ENCODE data around the gene FBXO40. TPM values are rescaled to one million over a fixed set of nuclear protein-coding genes. Genes with fewer than 3 reads are reported as not detected.

The FBXO40 gene
- total RNA-seq, 1 donor from 2014 or later: not detected

DNA sequence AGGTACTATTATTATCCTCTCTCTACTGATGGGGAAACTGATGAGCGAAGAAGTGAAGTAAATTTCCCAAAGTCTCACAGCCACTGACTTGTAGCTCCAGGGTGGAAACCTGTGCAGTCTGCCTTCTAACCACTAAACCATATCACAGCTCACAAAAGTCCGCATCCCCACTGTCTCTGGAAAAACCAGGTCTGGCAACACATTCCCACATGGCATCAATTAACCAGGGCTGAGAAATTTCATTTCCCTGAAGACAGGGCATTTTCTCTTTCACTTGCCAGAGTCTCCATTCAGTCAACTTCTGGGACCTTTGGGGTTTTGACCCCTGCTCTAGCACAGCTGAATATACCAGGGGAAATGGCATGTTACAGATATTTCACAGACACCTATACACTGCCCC is 26.5 kb downstream of the FBXO40 start:
- intact Hi-C loops (cut with micrococcal nuclease): no loop called here

DNA sequence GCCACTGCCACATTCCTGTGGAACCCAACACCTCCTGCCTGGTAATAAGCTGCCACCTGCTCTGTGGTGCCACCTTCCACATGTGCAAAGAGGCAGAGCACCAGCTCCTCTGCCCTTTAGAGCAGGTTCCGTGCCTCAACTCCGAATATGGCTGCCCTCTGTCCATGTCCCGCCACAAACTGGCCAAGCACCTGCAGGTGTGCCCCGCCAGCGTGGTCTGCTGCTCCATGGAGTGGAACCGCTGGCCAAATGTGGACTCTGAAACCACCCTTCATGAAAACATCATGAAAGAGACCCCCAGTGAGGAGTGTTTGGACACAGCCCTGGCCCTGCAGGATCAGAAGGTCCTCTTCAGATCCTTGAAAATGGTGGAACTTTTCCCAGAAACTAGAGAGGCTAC is 28.3 kb downstream of the FBXO40 start:
- intact Hi-C loops (cut with micrococcal nuclease): no loop called here

DNA sequence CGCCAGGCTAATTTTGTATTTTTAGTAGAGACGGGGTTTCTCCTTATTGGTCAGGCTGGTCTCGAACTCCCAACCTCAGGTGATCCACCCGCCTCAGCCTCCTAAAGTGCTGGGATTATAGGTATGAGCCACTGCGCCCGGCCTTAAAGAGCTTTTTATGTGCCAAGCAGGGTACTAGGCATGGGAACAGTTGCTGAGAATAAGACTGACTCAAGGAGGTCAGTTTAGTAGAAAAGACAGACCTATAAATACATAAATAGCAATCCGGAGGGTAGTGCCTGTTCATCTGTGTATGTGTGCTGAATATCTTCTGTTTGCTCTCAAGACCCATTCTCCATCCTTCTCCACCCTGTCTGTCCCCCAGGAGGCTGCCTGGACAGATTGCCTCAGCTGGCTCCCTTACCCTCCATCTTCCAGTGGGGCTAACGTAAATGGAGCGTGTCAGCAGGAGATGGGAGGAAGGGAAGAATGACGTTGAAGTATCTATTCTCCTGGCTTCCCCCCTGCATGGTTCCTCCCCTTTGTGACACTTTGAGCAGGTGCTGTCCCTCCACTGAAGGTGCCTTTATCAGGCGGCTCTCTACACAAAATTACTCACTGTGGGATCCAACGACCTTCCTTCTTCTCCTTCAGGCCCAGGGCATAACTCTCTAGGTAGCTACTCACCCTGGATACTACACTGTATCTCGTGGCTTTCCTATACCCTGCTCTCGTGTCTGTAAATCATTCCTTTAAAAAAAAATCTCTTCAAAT is 31.1 kb downstream of the FBXO40 start:
- intact Hi-C loops (cut with micrococcal nuclease): no loop called here

- intact Hi-C loops (cut with micrococcal nuclease): no loop called here
Observed at GRCh38 chr3:121626495-121626894, 33.3 kb downstream of the FBXO40 start.

GRCh38 chr3:121627211-121627610 is 34.0 kb downstream of the FBXO40 start:
- intact Hi-C loops (cut with micrococcal nuclease): no loop called here

DNA sequence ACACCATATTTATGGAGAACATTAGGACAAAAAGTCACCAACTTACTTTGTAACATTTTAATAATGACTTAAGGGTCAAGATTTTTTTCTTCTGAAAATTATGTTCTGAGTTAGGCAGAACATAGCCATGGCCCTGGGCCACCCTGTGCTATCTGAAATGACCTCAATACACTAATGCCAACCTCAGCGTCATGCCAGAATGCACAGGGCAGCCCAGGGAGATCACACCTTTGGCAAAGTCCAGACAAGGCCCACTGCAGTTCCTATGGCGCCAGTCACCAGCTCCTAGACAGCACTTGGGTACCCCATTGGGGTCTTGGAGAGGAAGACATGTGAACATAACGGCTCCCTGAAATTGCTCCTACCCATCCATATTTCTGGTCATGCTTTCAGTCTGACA is 34.4 kb downstream of the FBXO40 start:
- intact Hi-C loops (cut with micrococcal nuclease): no loop called here

DNA sequence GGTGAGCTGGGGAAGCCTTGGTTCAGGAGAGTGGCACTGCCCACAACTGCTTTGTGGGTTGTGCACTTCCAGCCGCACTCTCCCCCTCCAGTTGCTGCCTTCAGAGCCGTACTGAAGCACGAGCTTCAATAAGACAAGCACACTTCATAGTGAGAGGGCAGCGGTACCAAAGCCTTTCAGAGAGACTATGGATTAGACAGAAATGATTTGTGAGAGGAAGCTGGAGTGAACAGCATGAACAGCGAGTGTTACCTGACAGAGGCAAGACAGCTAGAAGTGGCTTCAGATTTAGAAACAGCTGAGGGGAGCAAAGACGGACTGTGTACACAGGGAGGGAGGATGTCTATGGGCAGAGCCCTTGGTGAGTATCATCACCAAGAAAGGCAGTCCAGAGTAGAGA is 36.4 kb downstream of the FBXO40 start:
- intact Hi-C loops (cut with micrococcal nuclease): no loop called here

DNA sequence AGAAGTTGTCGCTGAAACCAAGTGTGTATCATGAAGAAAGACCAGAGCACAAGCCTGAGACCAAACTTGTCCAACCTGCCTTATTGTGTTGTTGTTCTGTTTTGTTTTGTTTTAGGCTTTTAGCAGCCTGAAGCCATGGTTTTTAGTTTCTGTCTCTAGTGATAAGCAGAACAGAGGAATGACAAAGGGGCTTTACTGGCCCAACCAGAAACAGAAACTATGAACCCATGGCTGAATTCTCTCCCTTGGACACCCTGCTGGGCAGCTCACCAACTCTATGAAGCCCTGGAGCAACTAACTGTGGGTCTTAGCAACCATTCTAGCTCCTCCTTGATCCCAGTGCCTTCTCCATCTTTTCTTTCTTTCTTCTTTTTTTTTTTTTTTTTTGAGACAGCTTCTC is 37.2 kb downstream of the FBXO40 start:
- intact Hi-C loops (cut with micrococcal nuclease): no loop called here

GRCh38 chr3:121637922-121638321 is 44.7 kb downstream of the FBXO40 start:
- intact Hi-C loops (cut with micrococcal nuclease): no loop called here

DNA sequence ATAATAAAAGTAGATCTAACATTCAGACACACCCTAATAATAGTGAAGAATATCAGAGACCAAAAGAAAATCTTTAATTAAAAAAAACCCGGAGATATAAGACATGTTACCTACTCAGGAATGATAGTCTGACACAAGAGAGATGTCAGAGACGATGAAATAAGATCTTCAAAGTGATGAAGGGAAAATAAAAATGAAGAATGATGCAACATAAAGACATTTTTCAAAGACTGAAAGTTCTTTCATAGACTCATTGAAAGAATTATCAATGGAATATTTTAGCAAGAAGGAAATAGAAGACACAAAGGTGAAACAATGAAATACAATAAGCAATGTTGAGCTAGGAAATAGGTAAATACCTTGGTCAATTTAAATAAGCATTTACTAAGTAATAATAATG is 47.9 kb downstream of the FBXO40 start:
- intact Hi-C loops (cut with micrococcal nuclease): no loop called here

GRCh38 chr3:121642601-121643314 is 49.6 kb downstream of the FBXO40 start:
- intact Hi-C loops (cut with micrococcal nuclease): no loop called here

DNA sequence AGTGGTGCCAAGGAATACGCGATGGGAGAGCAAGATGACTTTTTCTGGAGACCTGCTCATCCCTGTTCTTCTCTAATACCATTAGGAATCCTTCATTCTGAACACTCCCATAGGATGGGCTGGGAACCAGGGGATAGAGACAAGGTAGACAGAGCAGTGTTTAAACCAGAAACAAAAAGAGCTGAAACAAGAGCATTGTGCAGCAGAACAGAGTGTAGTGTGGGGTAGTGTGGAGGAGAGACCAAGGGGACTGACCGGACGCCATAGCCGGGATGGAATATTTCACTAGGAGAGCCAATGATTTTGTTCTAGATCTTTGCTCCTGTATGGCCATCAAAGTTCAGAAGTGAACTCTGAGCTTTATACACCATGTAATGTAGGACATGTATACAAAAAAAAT is 51.9 kb downstream of the FBXO40 start:
- intact Hi-C loops (cut with micrococcal nuclease): no loop called here

GRCh38 chr3:121648219-121648958 is 55.2 kb downstream of the FBXO40 start:
- intact Hi-C loops (cut with micrococcal nuclease): no loop called here

DNA sequence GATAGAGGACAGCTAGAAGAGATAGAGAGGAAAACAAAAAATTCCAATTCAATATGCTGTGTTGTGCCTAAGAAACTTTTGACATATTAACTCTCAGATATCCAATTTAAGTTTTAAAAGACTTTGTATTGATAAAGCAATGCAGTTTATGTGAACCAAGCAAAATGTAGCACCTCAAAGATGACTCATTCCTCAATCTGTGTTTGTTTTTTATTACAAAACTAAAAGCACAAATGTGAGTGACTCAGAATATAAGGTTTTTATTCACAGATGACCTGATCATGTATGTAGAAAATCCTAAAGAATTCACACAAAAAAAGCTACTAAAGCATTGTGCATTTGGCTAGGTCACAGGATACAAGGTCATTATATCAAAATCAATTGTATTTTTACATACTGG is 56.5 kb downstream of the FBXO40 start:
- intact Hi-C loops (cut with micrococcal nuclease): loop anchor here (10.0 kb wide), 1 partner anchor 1145 kb away; the partner anchor contains the start of genes HSPBAP1 and SLC49A4

GRCh38 chr3:121651684-121652083 is 58.5 kb downstream of the FBXO40 start:
- intact Hi-C loops (cut with micrococcal nuclease): loop anchor here (10.0 kb wide), 1 partner anchor 1143 kb away; the partner anchor contains the start of genes HSPBAP1 and SLC49A4

GRCh38 chr3:121654493-121655385 is 61.6 kb downstream of the FBXO40 start:
- intact Hi-C loops (cut with micrococcal nuclease): loop anchor here (10.0 kb wide), 1 partner anchor 1140 kb away; the partner anchor contains the start of genes HSPBAP1 and SLC49A4

DNA sequence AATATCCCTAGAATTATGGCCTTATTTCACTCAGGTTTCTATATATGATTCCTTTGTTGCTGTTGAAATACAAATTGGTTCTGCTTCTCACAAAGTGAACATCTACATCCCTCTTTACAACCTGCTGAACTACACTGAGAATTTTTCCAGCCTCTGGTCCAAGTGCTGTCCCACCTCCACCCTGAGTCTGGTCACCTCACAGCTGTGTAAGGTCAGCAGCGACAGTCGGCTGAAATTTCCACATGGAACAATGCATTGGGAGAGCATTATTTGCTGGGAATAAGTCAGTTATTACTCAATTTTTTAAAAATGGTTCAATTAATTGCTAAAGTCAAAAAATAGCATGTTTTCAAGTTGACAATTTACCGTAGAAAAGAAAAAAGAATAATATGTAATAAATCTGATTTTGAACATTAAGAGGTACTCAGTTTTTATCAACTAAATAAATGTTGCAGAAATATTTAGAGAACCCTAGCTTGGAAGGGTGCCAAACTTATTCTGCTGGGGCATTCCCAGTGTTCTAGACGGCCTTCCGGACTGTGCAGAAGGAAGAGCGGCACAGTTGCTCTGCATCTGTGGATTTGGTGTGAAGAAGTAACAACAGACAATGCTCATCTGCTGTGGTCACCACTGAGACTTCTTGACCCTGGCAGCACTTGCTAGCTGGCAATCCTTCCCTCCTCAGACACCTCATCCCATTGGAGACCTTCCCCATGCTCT is 65.7 kb downstream of the FBXO40 start:
- intact Hi-C loops (cut with micrococcal nuclease): loop anchor here (10.0 kb wide), 1 partner anchor 1136 kb away; the partner anchor contains the start of genes HSPBAP1 and SLC49A4

- intact Hi-C loops (cut with micrococcal nuclease): loop anchor here (10.0 kb wide), 1 partner anchor 1135 kb away; the partner anchor contains the start of genes HSPBAP1 and SLC49A4
Observed at GRCh38 chr3:121659586-121659985, 66.4 kb downstream of the FBXO40 start.

GRCh38 chr3:121660356-121661171 is 67.4 kb downstream of the FBXO40 start, which contains the start of gene HCLS1:
Gene HCLS1, minus strand, starts transcription at chr3:121660903. Its CDS starts 2,556 bp downstream, at chr3:121658347.
- intact Hi-C loops (cut with micrococcal nuclease): loop anchor here (1.0 to 5.0 kb wide), 6 partner anchors 89 to 756 kb away; partner anchors contain the start of genes EAF2, FAM162A, GOLGB1 and IQCB1

Measured in T-helper 2 cell treated with Interferon-gamma antibody and Interleukin-4, amounts not matched to agents 100 ng/mL and 5 ng/mL, for 36 hours (primary cell).